Measurements from ENCODE around the gene DSCAML1. TPM values are rescaled to one million over a fixed set of nuclear protein-coding genes. Genes with fewer than 3 reads are reported as not detected.

Gene DSCAML1
- total and polyA plus RNA-seq, 3 donors from 2014 or later, result 1.6 to 6.1 (median 3.0) TPM

- H3K36me3 ChIP-seq (ENCODE audit: low read depth, missing control alignments), result no peaks in the 10 kb centered on the region
- WGBS, 2 donors, result 92 to 93% methylated on average over 6 of the region's 6 CpGs
- H3K4me3 ChIP-seq, result no peak overlapping the region
- H3K27ac ChIP-seq, result no peak overlapping the region
- H3K9me3 ChIP-seq, result no peaks in the 10 kb centered on the region
- TF ChIP-seq POLR2A (IDR thresholded peaks at IDR 0.05), result no peak
- TF ChIP-seq, protein P1, sequence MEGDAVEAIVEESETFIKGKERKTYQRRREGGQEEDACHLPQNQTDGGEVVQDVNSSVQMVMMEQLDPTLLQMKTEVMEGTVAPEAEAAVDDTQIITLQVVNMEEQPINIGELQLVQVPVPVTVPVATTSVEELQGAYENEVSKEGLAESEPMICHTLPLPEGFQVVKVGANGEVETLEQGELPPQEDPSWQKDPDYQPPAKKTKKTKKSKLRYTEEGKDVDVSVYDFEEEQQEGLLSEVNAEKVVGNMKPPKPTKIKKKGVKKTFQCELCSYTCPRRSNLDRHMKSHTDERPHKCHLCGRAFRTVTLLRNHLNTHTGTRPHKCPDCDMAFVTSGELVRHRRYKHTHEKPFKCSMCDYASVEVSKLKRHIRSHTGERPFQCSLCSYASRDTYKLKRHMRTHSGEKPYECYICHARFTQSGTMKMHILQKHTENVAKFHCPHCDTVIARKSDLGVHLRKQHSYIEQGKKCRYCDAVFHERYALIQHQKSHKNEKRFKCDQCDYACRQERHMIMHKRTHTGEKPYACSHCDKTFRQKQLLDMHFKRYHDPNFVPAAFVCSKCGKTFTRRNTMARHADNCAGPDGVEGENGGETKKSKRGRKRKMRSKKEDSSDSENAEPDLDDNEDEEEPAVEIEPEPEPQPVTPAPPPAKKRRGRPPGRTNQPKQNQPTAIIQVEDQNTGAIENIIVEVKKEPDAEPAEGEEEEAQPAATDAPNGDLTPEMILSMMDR (IDR thresholded peaks at IDR 0.05), result no peak
- intact Hi-C loops (cut with DNase I; ENCODE audit: low total_unique reads), result no loop called here
- DNase-seq, result no peak
- H3K4me1 ChIP-seq, result peaks cover 11% of the 10 kb centered on the region
- H3K27me3 ChIP-seq, result no peaks in the 10 kb centered on the region
Measured at GRCh38 chr11:117792992-117793391, 4.0 kb downstream of the DSCAML1 start.

DNA sequence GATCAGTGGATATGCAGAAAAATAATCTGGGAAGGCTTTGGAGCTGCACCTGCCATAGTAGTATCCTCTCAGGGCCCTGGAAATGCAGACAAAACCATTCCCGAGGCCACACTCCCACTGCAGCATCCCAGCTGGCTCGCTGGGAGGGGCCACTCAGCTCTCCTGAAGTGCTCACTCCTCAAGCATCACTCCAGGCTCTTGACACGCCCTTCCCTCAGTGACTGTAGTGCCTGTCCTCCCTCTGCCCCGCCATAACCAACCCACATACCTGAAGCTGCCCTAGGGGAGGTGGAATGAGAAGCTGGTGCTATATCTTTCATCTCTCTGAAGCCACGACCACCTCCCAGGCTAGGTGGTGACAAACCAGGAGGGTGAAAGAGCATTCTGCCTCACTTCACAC, 4.8 kb downstream of the DSCAML1 start:
- H3K9me3 ChIP-seq, result no peaks in the 10 kb centered on the region
- DNase-seq, result no peak
- no peaks in the 10 kb centered on the region for H3K27me3 ChIP-seq
- H3K36me3 ChIP-seq (ENCODE audit: low read depth, missing control alignments), result no peaks in the 10 kb centered on the region
- intact Hi-C loops (cut with DNase I; ENCODE audit: low total_unique reads), result no loop called here
- H3K27ac ChIP-seq, result no peak overlapping the region
- H3K4me1 ChIP-seq, result peaks cover 11% of the 10 kb centered on the region
- no peak overlapping the region for H3K4me3 ChIP-seq
- WGBS, 2 donors, result 91 to 95% methylated on average over 3 to 5 of the region's 5 CpGs
- TF ChIP-seq, protein P1 (IDR thresholded peaks at IDR 0.05), result no peak
- TF ChIP-seq POLR2A (IDR thresholded peaks at IDR 0.05), result no peak

GRCh38 chr11:117790279-117790678, 6.7 kb downstream of the DSCAML1 start:
- no peak overlapping the region for H3K27ac ChIP-seq
- WGBS, 2 donors, result 73 to 78% methylated on average over 3 of the region's 3 CpGs
- intact Hi-C loops (cut with DNase I; ENCODE audit: low total_unique reads), result no loop called here
- H3K4me1 ChIP-seq, result no peaks in the 10 kb centered on the region
- H3K36me3 ChIP-seq (ENCODE audit: low read depth, missing control alignments), result no peaks in the 10 kb centered on the region
- DNase-seq, result no peak
- no peaks in the 10 kb centered on the region for H3K27me3 ChIP-seq
- no peaks in the 10 kb centered on the region for H3K9me3 ChIP-seq
- H3K4me3 ChIP-seq, result no peak overlapping the region
- TF ChIP-seq POLR2A (IDR thresholded peaks at IDR 0.05), result no peak
- TF ChIP-seq, protein P1 (IDR thresholded peaks at IDR 0.05), result no peak

- Histone ChIP-seq H3K27ac (no peak overlapping the region), H3K27me3 (no peaks in the 10 kb centered on the region), H3K4me1 (no peaks in the 10 kb centered on the region), H3K9me3 (no peaks in the 10 kb centered on the region), H3K4me3 (no peak overlapping the region), H3K36me3 (ENCODE audit: low read depth, missing control alignments) (no peaks in the 10 kb centered on the region)
- no peak for DNase-seq
- intact Hi-C loops (cut with DNase I; ENCODE audit: low total_unique reads), result no loop called here
- WGBS, 2 donors, result 92 to 96% methylated on average over 4 of the region's 4 CpGs
- TF ChIP-seq POLR2A (IDR thresholded peaks at IDR 0.05), result no peak
- TF ChIP-seq, protein P1 (IDR thresholded peaks at IDR 0.05), result no peak
Measured at GRCh38 chr11:117789241-117789640, 7.8 kb downstream of the DSCAML1 start.

- H3K4me1 ChIP-seq, result no peaks in the 10 kb centered on the region
- no peaks in the 10 kb centered on the region for H3K9me3 ChIP-seq
- H3K27ac ChIP-seq, result no peak overlapping the region
- TF ChIP-seq, protein P1 (IDR thresholded peaks at IDR 0.05), result no peak
- no peak for TF ChIP-seq POLR2A (IDR thresholded peaks at IDR 0.05)
- 80 to 83% methylated on average over 14 of the region's 14 CpGs for WGBS, 2 donors
- H3K36me3 ChIP-seq (ENCODE audit: low read depth, missing control alignments), result no peaks in the 10 kb centered on the region
- no peaks in the 10 kb centered on the region for H3K27me3 ChIP-seq
- intact Hi-C loops (cut with DNase I; ENCODE audit: low total_unique reads), result no loop called here
- DNase-seq, result no peak
- H3K4me3 ChIP-seq, result no peak overlapping the region
Measured at GRCh38 chr11:117786135-117786870, 10.7 kb downstream of the DSCAML1 start.

Data from testis (tissue), 3 donors.